ENCODE data around the gene GRK4.
A peak's percentile ranks its signal among the peaks of the same experiment; 100 is the strongest.
"Not testable (repeated sequence)": the region's sequence is repeated elsewhere in the genome, so short reads cannot be mapped to it uniquely, and the experiment has no call there.

GRK4 gene

GRCh38 chr4:2931512-2932301 lies 31.7 kb upstream of the GRK4 start:
- no peak for DNase-seq

- DNase-seq = no peak
Measured at GRCh38 chr4:2932321-2932950, 30.9 kb upstream of the GRK4 start.

GRCh38 chr4:2932951-2933565 lies 30.3 kb upstream of the GRK4 start:
- no peak for DNase-seq

- no peak for DNase-seq
Measured at GRCh38 chr4:2933566-2934076, 29.8 kb upstream of the GRK4 start.

- no peak for DNase-seq
Measured at GRCh38 chr4:2934077-2934812, 29.1 kb upstream of the GRK4 start.

GRCh38 chr4:2934813-2935761 lies 28.3 kb upstream of the GRK4 start:
- peak; percentile 77 for DNase-seq

GRCh38 chr4:2935762-2936743 lies 27.3 kb upstream of the GRK4 start:
- no peak for DNase-seq

- no peak for DNase-seq
Measured at GRCh38 chr4:2936773-2937145, 26.6 kb upstream of the GRK4 start.

GRCh38 chr4:2937146-2937857 lies 26.1 kb upstream of the GRK4 start:
- no peak for DNase-seq

GRCh38 chr4:2937986-2938385 lies 25.4 kb upstream of the GRK4 start:
- no peak for DNase-seq

GRCh38 chr4:2938411-2938810 lies 25.0 kb upstream of the GRK4 start:
- not testable (repeated sequence) for DNase-seq

GRCh38 chr4:2938906-2939305 lies 24.5 kb upstream of the GRK4 start:
- DNase-seq = no peak

- DNase-seq = no peak
Measured at GRCh38 chr4:2939383-2940243, 23.8 kb upstream of the GRK4 start.

GRCh38 chr4:2940267-2941137 lies 22.9 kb upstream of the GRK4 start:
- DNase-seq = no peak

- no peak for DNase-seq
Measured at GRCh38 chr4:2941138-2942036, 22.0 kb upstream of the GRK4 start.

GRCh38 chr4:2942037-2942531 lies 21.3 kb upstream of the GRK4 start:
- no peak for DNase-seq

Data from NCI-H2029 (cell line).